Heart left ventricle (tissue), 13 donors: ENCODE measurements around the gene COX6B2.

Experiments
- CTCF ChIP-seq, 12 donors: fragments of 200-600 bp; sonication (generic) in 4 of 12; IDR thresholded peaks; one replicate each; pipeline versions ENCODE4 v1.5.0 to v1.8.0; 2018 to 2022; ENCODE audit warnings: antibody characterized with exemption in 12 of 12, mild to moderate bottlenecking in 5 of 12
- POLR2A ChIP-seq, 2 donors: fragments of 450-650 bp; IDR thresholded peaks; one replicate each; pipeline ENCODE4 v1.6.1; 2017; ENCODE audit warnings: antibody characterized with exemption in 2 of 2, mild to moderate bottlenecking in 2 of 2, moderate library complexity in 2 of 2
- donor health status: ischemic (EF 13 %, LVEDD 7.1; RV severe dilation, severe dysfunction).
- donor health status: DM: no; HTN: yes; CAD: no.
- donor health status: DM: no; HTN: no; CAD: no.
- donor health status: ischemic (EF 25% LVEDD 6.9; RV normal size, moderate dysfunction).
- donor health status: ischemic (EF 25% LVEDD 5.7; RV mildly dilated, moderate dysfunction).
- donor health status: ischemic (EF 35%, LVEDD 5.7; RV mildly dilated, moderate dysfunction).
- donor health status: nonischemic (EF 11% LVEDD 7.7; RV severe dilation, severe dysfunction).
- donor health status: DM: yes; HTN: yes; CAD: no.
- donor health status: PGD.
- donor health status: ischemic (EF 29% LVEDD 5.4; RV normal size, mild dysfunction).
- donor health status: nonischemic (EF 23%, LVEDD 6.1; RV moderate dilation, normal function).

- no peak for TF ChIP-seq CTCF (IDR thresholded peaks at IDR 0.05)
- TF ChIP-seq POLR2A (IDR thresholded peaks at IDR 0.05): no peak
Observed at GRCh38 chr19:55325172-55325571, 29.3 kb downstream of the COX6B2 start, which contains the start of gene TMEM150B.
